Gastrocnemius medialis (tissue), 4 donors: ENCODE measurements around the gene LRMDA.

Experiments
- POLR2A ChIP-seq, 2 donors: fragments of 450-650 bp; IDR thresholded peaks; one replicate each; pipeline ENCODE4 v1.6.1; 2017; ENCODE audit warnings: antibody characterized with exemption in 2 of 2, mild to moderate bottlenecking in 2 of 2, moderate library complexity in 2 of 2
- TF ChIP-seq, protein P1 (sequence below), 5 experiments: fragments of 450-650 bp in 3 of 5; fragments of 200-600 bp in 2 of 5; sonication (generic) in 2 of 5; IDR thresholded peaks in 4 of 5; conservative IDR thresholded peaks in 1 of 5; 1 replicate in 4 of 5; 2 replicates in 1 of 5; pipeline ENCODE4 v1.5.1; 2016 to 2019; ENCODE audit warnings: antibody characterized with exemption in 5 of 5, mild to moderate bottlenecking in 3 of 5, moderate library complexity in 3 of 5

- TF ChIP-seq, protein P1, sequence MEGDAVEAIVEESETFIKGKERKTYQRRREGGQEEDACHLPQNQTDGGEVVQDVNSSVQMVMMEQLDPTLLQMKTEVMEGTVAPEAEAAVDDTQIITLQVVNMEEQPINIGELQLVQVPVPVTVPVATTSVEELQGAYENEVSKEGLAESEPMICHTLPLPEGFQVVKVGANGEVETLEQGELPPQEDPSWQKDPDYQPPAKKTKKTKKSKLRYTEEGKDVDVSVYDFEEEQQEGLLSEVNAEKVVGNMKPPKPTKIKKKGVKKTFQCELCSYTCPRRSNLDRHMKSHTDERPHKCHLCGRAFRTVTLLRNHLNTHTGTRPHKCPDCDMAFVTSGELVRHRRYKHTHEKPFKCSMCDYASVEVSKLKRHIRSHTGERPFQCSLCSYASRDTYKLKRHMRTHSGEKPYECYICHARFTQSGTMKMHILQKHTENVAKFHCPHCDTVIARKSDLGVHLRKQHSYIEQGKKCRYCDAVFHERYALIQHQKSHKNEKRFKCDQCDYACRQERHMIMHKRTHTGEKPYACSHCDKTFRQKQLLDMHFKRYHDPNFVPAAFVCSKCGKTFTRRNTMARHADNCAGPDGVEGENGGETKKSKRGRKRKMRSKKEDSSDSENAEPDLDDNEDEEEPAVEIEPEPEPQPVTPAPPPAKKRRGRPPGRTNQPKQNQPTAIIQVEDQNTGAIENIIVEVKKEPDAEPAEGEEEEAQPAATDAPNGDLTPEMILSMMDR (IDR thresholded peaks at IDR 0.05 in 4 of 5, conservative IDR thresholded peaks at IDR 0.05 in 1 of 5), result no peak
- no peak for TF ChIP-seq POLR2A (IDR thresholded peaks at IDR 0.05)
These were observed 764.4 kb downstream of the LRMDA start for GRCh38 chr10:76195654-76196390.
